Osteoblast (primary cell): ENCODE results near the gene DUSP7. TPM values are rescaled to one million over a fixed set of nuclear protein-coding genes. Genes with fewer than 3 reads are reported as not detected.

Source experiments
- DNase-seq: peaks from one replicate; pipeline ENCODE4 v3.0.0; 2011; ENCODE audit warnings: low spot score, mixed read lengths; ENCODE audit not compliant: insufficient read length; ENCODE audit errors: missing footprints
- H2AFZ ChIP-seq: 2 replicates; pipeline ENCODE4 v1.6.0; 2011; ENCODE audit warnings: mild to moderate bottlenecking, low read length
- H3K27ac ChIP-seq: 2 replicates; pipeline ENCODE4 v1.5.1; 2011; ENCODE audit warnings: mild to moderate bottlenecking, low read depth, low read length, moderate library complexity
- H3K27me3 ChIP-seq: 2 replicates; pipeline ENCODE4 v1.6.0; 2012; ENCODE audit warnings: mild to moderate bottlenecking, control low read depth, inconsistent platforms, low read length, moderate library complexity; ENCODE audit not compliant: insufficient read depth
- H3K36me3 ChIP-seq: 2 replicates; pipeline ENCODE4 v1.5.1; 2011; ENCODE audit warnings: mild to moderate bottlenecking, low read length, control low read depth, moderate library complexity; ENCODE audit not compliant: insufficient read depth
- H3K4me1 ChIP-seq: 2 replicates; pipeline ENCODE4 v1.5.1; 2011; ENCODE audit warnings: mild to moderate bottlenecking, low read length, control low read depth, moderate library complexity; ENCODE audit not compliant: insufficient read depth
- H3K4me2 ChIP-seq: 2 replicates; pipeline ENCODE4 v1.6.0; 2011; ENCODE audit warnings: mild to moderate bottlenecking, low read length; ENCODE audit not compliant: insufficient read depth
- H3K4me3 ChIP-seq: fragments of 200-600 bp; sonication (generic); 3 replicates; pipeline ENCODE4 v1.5.1; 2012; ENCODE audit warnings: mild to moderate bottlenecking, low read length, inconsistent platforms; ENCODE audit not compliant: insufficient read depth
- H3K79me2 ChIP-seq: 2 replicates; pipeline ENCODE4 v1.6.0; 2012; ENCODE audit warnings: mild to moderate bottlenecking, low read length, control low read depth, inconsistent platforms; ENCODE audit not compliant: insufficient read depth
- H3K9me3 ChIP-seq: 2 replicates; pipeline ENCODE4 v1.5.1; 2011; ENCODE audit warnings: low read depth, low read length, control low read depth
- H4K20me1 ChIP-seq: 2 replicates; pipeline ENCODE4 v1.6.0; 2012; ENCODE audit warnings: mild to moderate bottlenecking, low read length, control low read depth; ENCODE audit not compliant: insufficient read depth
- CTCF ChIP-seq: IDR thresholded peaks from 2 replicates; pipeline ENCODE4 v1.5.1; 2011; ENCODE audit warnings: mild to moderate bottlenecking, low read depth, low read length, moderate library complexity; ENCODE audit errors: extremely low read depth
- total RNA-seq: library from RNA; depleted of rRNA; stranded (reverse); fragments of >200 nt; gene quantifications from 2 replicates; pipeline ENCODE4 v1.2.3, GENCODE V29; 2012

DUSP7 gene
- total RNA-seq, 1 donor, result 12.7 TPM

DNA sequence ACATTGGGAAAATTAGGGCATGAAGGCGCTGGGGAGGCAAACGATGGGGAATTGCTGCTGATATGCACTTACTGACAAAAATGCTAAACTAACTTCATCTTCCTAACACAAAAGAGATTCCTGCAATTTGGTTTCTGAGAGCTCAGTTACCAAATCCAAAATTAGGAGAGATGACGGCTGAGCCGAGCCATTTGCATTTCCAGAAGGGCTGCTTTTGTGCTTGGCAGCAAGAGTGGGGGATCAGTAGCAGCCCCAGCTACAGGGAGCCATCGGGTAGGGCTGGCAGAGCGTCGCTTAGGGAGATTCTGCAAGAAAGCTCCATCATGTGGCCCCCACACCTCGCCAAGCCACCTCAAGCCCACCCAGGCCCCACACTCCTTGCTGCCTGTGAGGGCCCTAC, 16.1 kb upstream of the DUSP7 start:
- TF ChIP-seq CTCF, result no peak
- H3K4me2 ChIP-seq, result no peak overlapping the region

GRCh38 chr3:52072020-52072419, 15.6 kb upstream of the DUSP7 start:
- H3K27ac ChIP-seq, result no peak overlapping the region
- H3K27me3 ChIP-seq, result no peaks in the 10 kb centered on the region
- H4K20me1 ChIP-seq, result no peaks in the 10 kb centered on the region
- DNase-seq, result no peak
- H3K79me2 ChIP-seq, result no peaks in the 10 kb centered on the region
- H3K4me1 ChIP-seq, result peaks cover 9% of the 10 kb centered on the region
- H3K4me2 ChIP-seq, result no peak overlapping the region
- no peak overlapping the region for H2AFZ ChIP-seq
- H3K36me3 ChIP-seq, result no peaks in the 10 kb centered on the region
- H3K4me3 ChIP-seq, result no peak overlapping the region
- H3K9me3 ChIP-seq, result no peaks in the 10 kb centered on the region
- TF ChIP-seq CTCF, result no peak

More for the DNA sequence above, 16.1 kb upstream of the DUSP7 start:
- H3K36me3 ChIP-seq, result no peaks in the 10 kb centered on the region
- no peaks in the 10 kb centered on the region for H3K9me3 ChIP-seq
- H2AFZ ChIP-seq, result no peak overlapping the region
- no peaks in the 10 kb centered on the region for H3K27me3 ChIP-seq
- H4K20me1 ChIP-seq, result no peaks in the 10 kb centered on the region
- no peak for DNase-seq
- H3K4me1 ChIP-seq, result peaks cover 9% of the 10 kb centered on the region
- no peak overlapping the region for H3K4me3 ChIP-seq
- H3K27ac ChIP-seq, result no peak overlapping the region
- H3K79me2 ChIP-seq, result no peaks in the 10 kb centered on the region

GRCh38 chr3:52070724-52071621, 14.6 kb upstream of the DUSP7 start:
- Histone ChIP-seq H3K27ac (no peak overlapping the region), H4K20me1 (no peaks in the 10 kb centered on the region), H3K4me1 (peaks cover 9% of the 10 kb centered on the region), H3K9me3 (no peaks in the 10 kb centered on the region), H2AFZ (peak overlapping the region; percentile 24), H3K79me2 (no peaks in the 10 kb centered on the region), H3K4me2 (no peak overlapping the region), H3K4me3 (no peak overlapping the region), H3K36me3 (no peaks in the 10 kb centered on the region), H3K27me3 (no peaks in the 10 kb centered on the region)
- peak; percentile 91 for DNase-seq
- no peak for TF ChIP-seq CTCF

GRCh38 chr3:52069855-52070254, 13.5 kb upstream of the DUSP7 start:
- H3K27me3 ChIP-seq, result no peaks in the 10 kb centered on the region
- no peaks in the 10 kb centered on the region for H3K36me3 ChIP-seq
- H3K79me2 ChIP-seq, result no peaks in the 10 kb centered on the region
- H3K4me2 ChIP-seq, result no peak overlapping the region
- no peaks in the 10 kb centered on the region for H3K9me3 ChIP-seq
- H4K20me1 ChIP-seq, result no peaks in the 10 kb centered on the region
- no peak overlapping the region for H2AFZ ChIP-seq
- no peak overlapping the region for H3K27ac ChIP-seq
- peaks cover 9% of the 10 kb centered on the region for H3K4me1 ChIP-seq
- no peak overlapping the region for H3K4me3 ChIP-seq
- no peak for TF ChIP-seq CTCF
- no peak for DNase-seq
